Measurements from ENCODE around the gene TRPM1.

- TF ChIP-seq GATA2 (IDR thresholded peaks at IDR 0.05; ENCODE audit: low read depth, low read length) (no peak), GATA3 (IDR thresholded peaks at IDR 0.05; ENCODE audit: low read depth, low read length) (no peak)
Measured at GRCh38 chr15:31067890-31068603, 33.5 kb downstream of the TRPM1 start.
